Tibial artery (tissue), 4 donors: Measurements from ENCODE around the gene FILIP1.

Source experiments
- DNase-seq, 2 donors: peaks; one replicate each; pipeline ENCODE4 v3.0.0-alpha.2; 2019
- H3K27ac ChIP-seq, 2 donors: fragments of 200-600 bp; sonication (generic) in 1 of 2; 1 replicate in 1 of 2; 2 replicates in 1 of 2; pipeline ENCODE4 v1.5.1; 2018 to 2019; ENCODE audit warnings: mild to moderate bottlenecking in 1 of 2
- H3K27me3 ChIP-seq, 2 donors: fragments of 200-600 bp; sonication (generic) in 1 of 2; one replicate each; pipeline versions ENCODE4 v1.5.1 to v1.6.0; 2016 to 2019
- H3K36me3 ChIP-seq, 3 donors: fragments of 200-600 bp; sonication (generic) in 2 of 3; one replicate each; pipeline ENCODE4 v1.5.1; 2016 to 2019; ENCODE audit warnings: mild to moderate bottlenecking in 2 of 3
- H3K4me1 ChIP-seq, 4 donors: fragments of 200-600 bp; sonication (generic) in 2 of 4; 1 replicate in 3 of 4; 2 replicates in 1 of 4; pipeline ENCODE4 v1.5.1; 2016 to 2019
- H3K4me3 ChIP-seq, 2 donors: fragments of 200-600 bp; sonication (generic) in 1 of 2; 1 replicate in 1 of 2; 2 replicates in 1 of 2; pipeline ENCODE4 v1.5.1; 2018 to 2019; ENCODE audit warnings: mild to moderate bottlenecking in 2 of 2
- H3K9me3 ChIP-seq, 3 donors: fragments of 200-600 bp; sonication (generic) in 1 of 3; one replicate each; pipeline ENCODE4 v1.5.1; 2016 to 2019
- CTCF ChIP-seq, 2 experiments: fragments of 200-600 bp in 1 of 2; fragments of 450-650 bp in 1 of 2; IDR thresholded peaks; one replicate each; pipeline ENCODE4 v1.5.1; 2017 to 2019; ENCODE audit warnings: antibody characterized with exemption in 2 of 2, mild to moderate bottlenecking in 1 of 2, moderate library complexity in 1 of 2
- intact Hi-C: fragments of 100-400 bp; cut with DNase I; formaldehyde crosslinking; loops from one replicate; pipeline ENCODE4 v1.15.0; 2023; ENCODE audit warnings: low total_unique reads

FILIP1 gene

GRCh38 chr6:75397171-75397570 lies 96.4 kb downstream of the FILIP1 start:
- DNase-seq = no peak
- Histone ChIP-seq H3K9me3 (no peaks in the 10 kb centered on the region), H3K4me3 (no peak overlapping the region), H3K27me3 (no peaks in the 10 kb centered on the region), H3K36me3 (no peaks in the 10 kb centered on the region), H3K4me1 (peaks cover 0 to 39% (median 4%) of the 10 kb centered on the region in 4 donors), H3K27ac (no peak overlapping the region)
- intact Hi-C loops = no loop called here
- TF ChIP-seq CTCF (IDR thresholded peaks at IDR 0.05) = no peak

GRCh38 chr6:75396005-75396800 lies 97.4 kb downstream of the FILIP1 start:
- Histone ChIP-seq H3K36me3 (no peaks in the 10 kb centered on the region), H3K4me1 (peaks cover 0 to 38% (median 1%) of the 10 kb centered on the region in 4 donors), H3K9me3 (no peaks in the 10 kb centered on the region), H3K27me3 (no peaks in the 10 kb centered on the region), H3K27ac (no peak overlapping the region), H3K4me3 (no peak overlapping the region)
- no peak for TF ChIP-seq CTCF (IDR thresholded peaks at IDR 0.05)
- DNase-seq = no peak
- intact Hi-C loops = no loop called here

- no peaks in the 10 kb centered on the region for H3K36me3 ChIP-seq
- H3K9me3 ChIP-seq = no peaks in the 10 kb centered on the region
- no peak for TF ChIP-seq CTCF (IDR thresholded peaks at IDR 0.05)
- H3K27ac ChIP-seq = no peak overlapping the region
- intact Hi-C loops = no loop called here
- H3K27me3 ChIP-seq = no peaks in the 10 kb centered on the region
- peaks cover 0 to 26% (median 0%) of the 10 kb centered on the region in 4 donors for H3K4me1 ChIP-seq
- H3K4me3 ChIP-seq = no peak overlapping the region
- DNase-seq = no peak
These were observed 99.8 kb downstream of the FILIP1 start for GRCh38 chr6:75393806-75394205.

GRCh38 chr6:75391276-75391675 lies 102.3 kb downstream of the FILIP1 start:
- DNase-seq = no peak
- no peak for TF ChIP-seq CTCF (IDR thresholded peaks at IDR 0.05)
- intact Hi-C loops = no loop called here

GRCh38 chr6:75386050-75386770 lies 107.4 kb downstream of the FILIP1 start:
- no peak for DNase-seq
- intact Hi-C loops = no loop called here
- no peaks in the 10 kb centered on the region for H3K27me3 ChIP-seq
- H3K36me3 ChIP-seq = no peaks in the 10 kb centered on the region
- peaks cover 0 to 8% (median 0%) of the 10 kb centered on the region in 4 donors for H3K4me1 ChIP-seq
- no peak overlapping the region for H3K27ac ChIP-seq
- TF ChIP-seq CTCF (IDR thresholded peaks at IDR 0.05) = no peak
- H3K9me3 ChIP-seq = no peaks in the 10 kb centered on the region
- no peak overlapping the region for H3K4me3 ChIP-seq

More at GRCh38 chr6:75391276-75391675, 102.3 kb downstream of the FILIP1 start:
- Histone ChIP-seq H3K4me3 (no peak overlapping the region), H3K27ac (no peak overlapping the region), H3K27me3 (no peaks in the 10 kb centered on the region), H3K36me3 (no peaks in the 10 kb centered on the region), H3K4me1 (peaks cover 0 to 14% (median 0%) of the 10 kb centered on the region in 4 donors), H3K9me3 (no peaks in the 10 kb centered on the region)
